HFFc6 (cell line): ENCODE data around the gene TMEM178B. TPM values are rescaled to one million over a fixed set of nuclear protein-coding genes. Genes with fewer than 3 reads are reported as not detected.

Experiments
- DNase-seq: peaks from one replicate; pipeline ENCODE4 v3.0.0-alpha.2; 2018
- H3K27ac Mint-ChIP-seq: 2 replicates; pipeline ENCODE4 v1.8.0; 2020; ENCODE audit warnings: mild to moderate bottlenecking, mixed read lengths
- H3K27me3 Mint-ChIP-seq: 2 replicates; pipeline ENCODE4 v1.8.0; 2021; ENCODE audit warnings: mild to moderate bottlenecking, moderate library complexity, mixed read lengths; ENCODE audit not compliant: insufficient read depth
- H3K36me3 Mint-ChIP-seq: 2 replicates; pipeline ENCODE4 v1.8.0; 2021; ENCODE audit warnings: low read depth, mixed read lengths
- H3K4me1 Mint-ChIP-seq: 2 replicates; pipeline ENCODE4 v1.8.0; 2020; ENCODE audit warnings: low read depth, mixed read lengths
- H3K4me3 Mint-ChIP-seq: 2 replicates; pipeline ENCODE4 v1.8.0; 2020; ENCODE audit warnings: mild to moderate bottlenecking, moderate library complexity, mixed read lengths
- H3K9me3 Mint-ChIP-seq: 2 replicates; pipeline ENCODE4 v1.8.0; 2020; ENCODE audit warnings: mild to moderate bottlenecking, mixed read lengths
- CTCF ChIP-seq: fragments of 200-600 bp; sonication (generic); IDR thresholded peaks from 2 replicates; pipeline ENCODE4 v1.5.0; 2021; ENCODE audit warnings: antibody characterized with exemption, mild to moderate bottlenecking
- total RNA-seq, 6 experiments: library from RNA; stranded (reverse); fragmentation: NEBNext Ultra II Directional; extraction: Animal tissue kit (Norgen Biotek cat#: 25700); gene quantifications; 2 replicates in 1 of 6; 3 replicates in 5 of 6; pipeline ENCODE4 v1.2.3, GENCODE V29; 2021

TMEM178B gene
- total RNA-seq, 6 experiments from 2014 or later = 2.8 to 8.4 (median 6.6) TPM

- no peak for DNase-seq
- Mint-ChIP-seq H3K9me3 (peaks cover 14% of the 10 kb centered on the region; the same call in 1 of the 2 replicates), H3K4me3 (no peak overlapping the region), H3K27me3 (peaks cover 3% of the 10 kb centered on the region; the same call in 1 of the 2 replicates), H3K4me1 (peaks cover 20% of the 10 kb centered on the region; the same call in 1 of the 2 replicates), H3K27ac (no peak overlapping the region), H3K36me3 (no peaks in the 10 kb centered on the region)
- no peak for TF ChIP-seq CTCF
These were observed 206.2 kb downstream of the TMEM178B start for GRCh38 chr7:141280100-141280499.

GRCh38 chr7:141281311-141281710 lies 207.4 kb downstream of the TMEM178B start:
- no peak overlapping the region for H3K4me3 Mint-ChIP-seq
- H3K36me3 Mint-ChIP-seq = no peaks in the 10 kb centered on the region
- no peak overlapping the region for H3K27ac Mint-ChIP-seq
- no peak for TF ChIP-seq CTCF
- H3K4me1 Mint-ChIP-seq = peaks cover 14% of the 10 kb centered on the region; the same call in 1 of the 2 replicates
- DNase-seq = no peak
- H3K27me3 Mint-ChIP-seq = peaks cover 3% of the 10 kb centered on the region; the same call in 1 of the 2 replicates
- peaks cover 10% of the 10 kb centered on the region; the same call in 1 of the 2 replicates for H3K9me3 Mint-ChIP-seq

GRCh38 chr7:141286522-141286921 lies 212.7 kb downstream of the TMEM178B start:
- peaks cover 12% of the 10 kb centered on the region; the same call in 1 of the 2 replicates for H3K4me1 Mint-ChIP-seq
- TF ChIP-seq CTCF = no peak
- no peak overlapping the region for H3K27ac Mint-ChIP-seq
- no peak overlapping the region for H3K4me3 Mint-ChIP-seq
- H3K27me3 Mint-ChIP-seq = peaks cover 1% of the 10 kb centered on the region; the same call in 1 of the 2 replicates
- DNase-seq = no peak
- no peaks in the 10 kb centered on the region for H3K36me3 Mint-ChIP-seq
- peaks cover 9% of the 10 kb centered on the region; the same call in 1 of the 2 replicates for H3K9me3 Mint-ChIP-seq

- Mint-ChIP-seq H3K4me3 (no peak overlapping the region), H3K9me3 (no peaks in the 10 kb centered on the region; the same call in 1 of the 2 replicates)
These were observed 214.1 kb downstream of the TMEM178B start for GRCh38 chr7:141287936-141288335.

GRCh38 chr7:141288626-141289025 lies 214.8 kb downstream of the TMEM178B start:
- H3K4me1 Mint-ChIP-seq = peaks cover 8% of the 10 kb centered on the region; the same call in 1 of the 2 replicates
- DNase-seq = no peak
- no peak overlapping the region for H3K27ac Mint-ChIP-seq

More at GRCh38 chr7:141287936-141288335, 214.1 kb downstream of the TMEM178B start:
- H3K27me3 Mint-ChIP-seq = no peaks in the 10 kb centered on the region; the same call in 1 of the 2 replicates
- peaks cover 12% of the 10 kb centered on the region; the same call in 1 of the 2 replicates for H3K4me1 Mint-ChIP-seq
- no peak overlapping the region for H3K27ac Mint-ChIP-seq
- TF ChIP-seq CTCF = no peak
- H3K36me3 Mint-ChIP-seq = no peaks in the 10 kb centered on the region
- no peak for DNase-seq

More at GRCh38 chr7:141288626-141289025, 214.8 kb downstream of the TMEM178B start:
- Mint-ChIP-seq H3K36me3 (no peaks in the 10 kb centered on the region), H3K4me3 (no peak overlapping the region), H3K27me3 (no peaks in the 10 kb centered on the region; the same call in 1 of the 2 replicates), H3K9me3 (no peaks in the 10 kb centered on the region; the same call in 1 of the 2 replicates)
- no peak for TF ChIP-seq CTCF
